Melanocyte of skin (primary cell): ENCODE measurements around the gene ZFP64. TPM values are rescaled to one million over a fixed set of nuclear protein-coding genes. Genes with fewer than 3 reads are reported as not detected.

Experiments used
- total RNA-seq, 2 donors: library from RNA; depleted of rRNA; stranded (reverse); fragments of >200 nt; gene quantifications; 2 replicates each; pipeline ENCODE4 v1.2.3, GENCODE V29; 2012

Gene ZFP64
- total RNA-seq = 10 to 100 TPM; 13.1 to 23.0 TPM

GRCh38 chr20:52191132-52191915, at the start of gene ZFP64:
Gene ZFP64 (minus strand): TSS chr20:52191779. CDS start chr20:52191636, 143 bp downstream.

